ENCODE results near the gene PRICKLE2.

PRICKLE2 gene

DNA sequence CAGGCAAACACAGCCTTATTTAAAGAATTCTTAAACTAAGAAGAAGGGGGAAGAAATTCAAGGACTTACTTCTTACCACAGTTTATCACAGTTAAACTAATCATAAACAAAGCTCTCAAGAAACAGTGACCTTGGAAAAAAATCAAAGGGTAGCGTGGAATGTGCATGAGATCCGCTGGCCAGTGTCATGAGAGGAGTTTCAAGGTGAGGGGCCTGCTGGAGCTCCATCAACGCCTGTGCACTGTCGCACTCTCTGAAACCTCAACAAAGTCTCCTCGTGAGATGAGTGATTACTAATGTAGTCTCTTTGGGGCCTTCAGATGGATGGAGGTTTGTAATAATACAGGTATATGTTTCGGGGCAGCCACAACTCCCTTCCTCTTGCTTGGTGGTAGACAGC lies 28.4 kb upstream of the PRICKLE2 start:
- TF ChIP-seq, protein P1, sequence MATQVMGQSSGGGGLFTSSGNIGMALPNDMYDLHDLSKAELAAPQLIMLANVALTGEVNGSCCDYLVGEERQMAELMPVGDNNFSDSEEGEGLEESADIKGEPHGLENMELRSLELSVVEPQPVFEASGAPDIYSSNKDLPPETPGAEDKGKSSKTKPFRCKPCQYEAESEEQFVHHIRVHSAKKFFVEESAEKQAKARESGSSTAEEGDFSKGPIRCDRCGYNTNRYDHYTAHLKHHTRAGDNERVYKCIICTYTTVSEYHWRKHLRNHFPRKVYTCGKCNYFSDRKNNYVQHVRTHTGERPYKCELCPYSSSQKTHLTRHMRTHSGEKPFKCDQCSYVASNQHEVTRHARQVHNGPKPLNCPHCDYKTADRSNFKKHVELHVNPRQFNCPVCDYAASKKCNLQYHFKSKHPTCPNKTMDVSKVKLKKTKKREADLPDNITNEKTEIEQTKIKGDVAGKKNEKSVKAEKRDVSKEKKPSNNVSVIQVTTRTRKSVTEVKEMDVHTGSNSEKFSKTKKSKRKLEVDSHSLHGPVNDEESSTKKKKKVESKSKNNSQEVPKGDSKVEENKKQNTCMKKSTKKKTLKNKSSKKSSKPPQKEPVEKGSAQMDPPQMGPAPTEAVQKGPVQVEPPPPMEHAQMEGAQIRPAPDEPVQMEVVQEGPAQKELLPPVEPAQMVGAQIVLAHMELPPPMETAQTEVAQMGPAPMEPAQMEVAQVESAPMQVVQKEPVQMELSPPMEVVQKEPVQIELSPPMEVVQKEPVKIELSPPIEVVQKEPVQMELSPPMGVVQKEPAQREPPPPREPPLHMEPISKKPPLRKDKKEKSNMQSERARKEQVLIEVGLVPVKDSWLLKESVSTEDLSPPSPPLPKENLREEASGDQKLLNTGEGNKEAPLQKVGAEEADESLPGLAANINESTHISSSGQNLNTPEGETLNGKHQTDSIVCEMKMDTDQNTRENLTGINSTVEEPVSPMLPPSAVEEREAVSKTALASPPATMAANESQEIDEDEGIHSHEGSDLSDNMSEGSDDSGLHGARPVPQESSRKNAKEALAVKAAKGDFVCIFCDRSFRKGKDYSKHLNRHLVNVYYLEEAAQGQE (IDR thresholded peaks at IDR 0.05; ENCODE audit: insufficient read depth in 1 of 2, low read depth in 2 of 2, low read length in 2 of 2), result no peak
- no peak for TF ChIP-seq POLR2AphosphoS5 (IDR thresholded peaks at IDR 0.05; ENCODE audit: low read depth, low read length)
- no peak for TF ChIP-seq TAF1 (IDR thresholded peaks at IDR 0.05; ENCODE audit: borderline replicate concordance, insufficient read depth, low read length)
- TF ChIP-seq SIN3A (IDR thresholded peaks at IDR 0.05; ENCODE audit: borderline replicate concordance, insufficient read depth, low read length), result no peak
- TF ChIP-seq FOXP2 (optimal IDR thresholded peaks at IDR 0.05; ENCODE audit: borderline replicate concordance, extremely low read depth, extremely low read length, insufficient read depth), result no peak

DNA sequence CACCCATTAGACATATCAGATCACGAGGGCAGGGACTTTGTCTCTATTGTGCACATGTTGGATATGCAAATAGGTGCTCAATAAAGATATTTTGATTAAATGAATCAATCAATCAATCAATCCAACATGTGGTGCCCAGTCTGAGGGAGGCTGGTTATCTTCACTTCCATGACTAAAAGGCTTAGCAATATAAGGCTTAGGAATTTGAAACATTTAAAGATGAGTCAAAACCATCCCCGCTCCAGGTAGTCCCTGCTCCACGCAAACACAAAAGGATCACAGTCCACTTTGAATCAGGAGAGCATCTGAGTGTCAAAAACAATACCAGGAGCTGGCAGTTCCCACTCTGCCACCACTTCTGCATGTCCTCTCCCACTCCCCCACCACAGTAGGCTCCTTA lies 25.8 kb upstream of the PRICKLE2 start:
- TF ChIP-seq POLR2AphosphoS5 (IDR thresholded peaks at IDR 0.05; ENCODE audit: low read depth, low read length) (no peak), SIN3A (IDR thresholded peaks at IDR 0.05; ENCODE audit: borderline replicate concordance, insufficient read depth, low read length) (no peak), TAF1 (IDR thresholded peaks at IDR 0.05; ENCODE audit: borderline replicate concordance, insufficient read depth, low read length) (no peak), FOXP2 (optimal IDR thresholded peaks at IDR 0.05; ENCODE audit: borderline replicate concordance, extremely low read depth, extremely low read length, insufficient read depth) (no peak)
- TF ChIP-seq, protein P1 (IDR thresholded peaks at IDR 0.05; ENCODE audit: insufficient read depth in 1 of 2, low read depth in 2 of 2, low read length in 2 of 2), result no peak

DNA sequence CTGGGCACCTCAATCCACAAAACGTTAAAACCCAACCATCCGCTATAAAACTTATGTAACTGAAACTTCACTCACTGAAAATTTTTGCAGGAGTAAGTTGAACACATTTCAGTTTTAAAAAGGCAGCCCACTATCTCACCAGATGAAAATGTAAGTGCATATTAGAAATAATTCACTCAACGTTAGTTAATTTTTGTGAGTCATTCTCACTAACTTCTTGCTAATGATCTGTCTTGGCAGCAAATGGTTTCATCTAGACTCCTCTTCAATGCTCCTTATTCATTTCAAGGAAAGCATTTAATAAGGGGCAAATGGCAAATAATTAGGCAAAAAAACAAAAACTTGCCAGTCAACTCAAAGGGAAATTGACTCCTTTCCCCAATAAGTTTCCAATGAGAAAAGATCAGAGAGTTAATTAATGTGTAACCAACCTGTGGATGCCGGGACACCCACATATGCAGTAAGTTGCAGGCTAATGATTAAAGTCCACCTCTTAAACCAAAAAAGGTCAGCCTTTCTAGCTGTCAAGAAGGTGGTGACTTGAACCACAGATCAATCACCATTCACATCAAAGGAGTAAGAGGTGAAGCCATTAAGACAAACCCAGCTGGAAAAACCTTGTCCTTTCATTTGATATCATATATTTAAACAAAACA lies 22.9 kb upstream of the PRICKLE2 start:
- no peak for TF ChIP-seq FOXP2 (optimal IDR thresholded peaks at IDR 0.05; ENCODE audit: borderline replicate concordance, extremely low read depth, extremely low read length, insufficient read depth)
- no peak for TF ChIP-seq SIN3A (IDR thresholded peaks at IDR 0.05; ENCODE audit: borderline replicate concordance, insufficient read depth, low read length)
- TF ChIP-seq, protein P1 (IDR thresholded peaks at IDR 0.05; ENCODE audit: insufficient read depth in 1 of 2, low read depth in 2 of 2, low read length in 2 of 2), result no peak
- no peak for TF ChIP-seq POLR2AphosphoS5 (IDR thresholded peaks at IDR 0.05; ENCODE audit: low read depth, low read length)
- no peak for TF ChIP-seq TAF1 (IDR thresholded peaks at IDR 0.05; ENCODE audit: borderline replicate concordance, insufficient read depth, low read length)

DNA sequence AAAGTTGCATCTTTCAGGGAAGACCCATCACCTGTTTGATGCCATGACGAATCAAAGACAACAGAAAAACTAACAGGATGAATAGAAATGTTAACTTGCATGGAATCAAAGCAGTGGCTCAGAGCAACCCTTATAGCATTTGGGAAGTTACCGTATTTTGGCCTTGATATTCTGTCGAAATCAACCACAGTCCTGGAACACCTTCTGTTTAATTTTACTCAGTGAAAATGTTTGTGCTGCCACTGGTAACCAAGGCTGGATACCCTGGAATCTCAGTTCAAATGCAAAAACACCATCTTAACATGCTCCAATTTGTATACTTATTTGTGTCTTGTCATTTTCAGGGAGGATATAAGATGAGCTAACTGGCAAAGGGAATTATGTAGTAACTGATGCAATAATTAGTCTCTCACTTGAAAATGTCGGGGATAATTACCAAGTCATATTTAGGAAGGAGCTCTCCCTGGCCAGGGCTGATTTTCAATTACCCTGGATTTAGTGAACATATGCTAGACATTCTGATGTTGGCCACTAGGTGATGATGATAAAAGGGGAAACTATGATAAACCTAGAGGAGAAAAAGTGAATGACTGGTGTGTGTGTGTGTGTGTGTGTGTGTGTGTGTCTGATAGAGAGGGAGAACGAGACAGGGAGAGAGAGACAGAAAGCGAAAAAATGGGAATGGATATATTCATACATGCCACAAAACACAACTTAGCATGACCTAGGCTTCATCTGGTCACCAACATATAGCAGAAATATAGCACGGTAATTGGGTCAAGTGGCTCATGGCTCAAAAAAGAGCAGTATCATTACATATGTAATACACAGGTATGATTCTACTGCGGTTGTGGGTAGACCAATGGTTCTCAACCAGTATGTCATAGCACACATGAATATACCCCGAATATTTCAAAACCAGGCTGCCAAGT lies 19.0 kb upstream of the PRICKLE2 start:
- TF ChIP-seq POLR2AphosphoS5 (IDR thresholded peaks at IDR 0.05; ENCODE audit: low read depth, low read length) (no peak), FOXP2 (optimal IDR thresholded peaks at IDR 0.05; ENCODE audit: borderline replicate concordance, extremely low read depth, extremely low read length, insufficient read depth) (no peak), TAF1 (IDR thresholded peaks at IDR 0.05; ENCODE audit: borderline replicate concordance, insufficient read depth, low read length) (no peak), SIN3A (IDR thresholded peaks at IDR 0.05; ENCODE audit: borderline replicate concordance, insufficient read depth, low read length) (no peak)
- TF ChIP-seq, protein P1 (IDR thresholded peaks at IDR 0.05; ENCODE audit: insufficient read depth in 1 of 2, low read depth in 2 of 2, low read length in 2 of 2), result no peak

Measured in PFSK-1 (cell line).